CD4-positive, alpha-beta T cell treated with Interleukin-17A for 1 hour (primary cell): ENCODE data around the gene ORC5.
A peak's percentile ranks its signal among the peaks of the same experiment; 100 is the strongest.
"Not testable (repeated sequence)": the region's sequence is repeated elsewhere in the genome, so short reads cannot be mapped to it uniquely, and the experiment has no call there.

Experiments
- DNase-seq: peaks from one replicate; pipeline ENCODE4 v3.0.0-alpha.2; 2020

ORC5 gene

GRCh38 chr7:104185346-104185745 is 22.5 kb downstream of the ORC5 start:
- no peak for DNase-seq

GRCh38 chr7:104179178-104179577 is 28.6 kb downstream of the ORC5 start:
- DNase-seq: no peak

GRCh38 chr7:104177565-104178083 is 30.2 kb downstream of the ORC5 start:
- DNase-seq: not testable (repeated sequence)

GRCh38 chr7:104176332-104176731 is 31.5 kb downstream of the ORC5 start:
- DNase-seq: no peak

GRCh38 chr7:104175361-104175984 is 32.3 kb downstream of the ORC5 start:
- no peak for DNase-seq

- DNase-seq: no peak
These were observed 33.0 kb downstream of the ORC5 start for GRCh38 chr7:104174798-104175197.

- DNase-seq: no peak
These were observed 45.7 kb downstream of the ORC5 start for GRCh38 chr7:104162081-104162480.

- no peak for DNase-seq
These were observed 46.6 kb downstream of the ORC5 start for GRCh38 chr7:104161244-104161643.

- peak; percentile 16 for DNase-seq
These were observed 47.4 kb downstream of the ORC5 start for GRCh38 chr7:104160375-104160774.

- DNase-seq: peak; percentile 16
These were observed 51.0 kb downstream of the ORC5 start for GRCh38 chr7:104156842-104157277.

- no peak for DNase-seq
These were observed 54.5 kb downstream of the ORC5 start for GRCh38 chr7:104153287-104153686.

- DNase-seq: no peak
These were observed 55.3 kb downstream of the ORC5 start for GRCh38 chr7:104152468-104152867.

- no peak for DNase-seq
These were observed 57.3 kb downstream of the ORC5 start for GRCh38 chr7:104150470-104150869.

GRCh38 chr7:104149822-104150221 is 58.0 kb downstream of the ORC5 start:
- DNase-seq: no peak

GRCh38 chr7:104142147-104142546 is 65.7 kb downstream of the ORC5 start:
- no peak for DNase-seq

GRCh38 chr7:104137971-104138370 is 69.8 kb downstream of the ORC5 start:
- no peak for DNase-seq

- no peak for DNase-seq
These were observed 70.3 kb downstream of the ORC5 start for GRCh38 chr7:104137511-104137910.

GRCh38 chr7:104136981-104137380 is 70.8 kb downstream of the ORC5 start:
- no peak for DNase-seq

- DNase-seq: no peak
These were observed 71.3 kb downstream of the ORC5 start for GRCh38 chr7:104136561-104136960.

GRCh38 chr7:104135760-104136558 is 71.9 kb downstream of the ORC5 start:
- no peak for DNase-seq

GRCh38 chr7:104133238-104133637 is 74.6 kb downstream of the ORC5 start:
- no peak for DNase-seq

- DNase-seq: no peak
These were observed 77.1 kb downstream of the ORC5 start for GRCh38 chr7:104130726-104131125.

- DNase-seq: no peak
These were observed 80.6 kb downstream of the ORC5 start for GRCh38 chr7:104127204-104127603.

GRCh38 chr7:104126411-104126841 is 81.4 kb downstream of the ORC5 start:
- no peak for DNase-seq
